Fibroblast of skin of right quadriceps (primary cell): ENCODE results near the gene TCERG1L.

Source experiments
- DNase-seq: peaks from one replicate; pipeline ENCODE4 v3.0.0-alpha.2; 2013

The TCERG1L gene

GRCh38 chr10:131204406-131205152, 106.9 kb downstream of the TCERG1L start:
- DNase-seq: no peak

- DNase-seq: no peak
Observed at GRCh38 chr10:131203456-131204357, 107.8 kb downstream of the TCERG1L start.

GRCh38 chr10:131202990-131203389, 108.5 kb downstream of the TCERG1L start:
- DNase-seq: no peak

GRCh38 chr10:131201741-131202515, 109.6 kb downstream of the TCERG1L start:
- no peak for DNase-seq

- no peak for DNase-seq
Observed at GRCh38 chr10:131200856-131201470, 110.6 kb downstream of the TCERG1L start.

- DNase-seq: no peak
Observed at GRCh38 chr10:131199646-131200045, 111.9 kb downstream of the TCERG1L start.

- DNase-seq: no peak
Observed at GRCh38 chr10:131198843-131199242, 112.7 kb downstream of the TCERG1L start.

- no peak for DNase-seq
Observed at GRCh38 chr10:131198401-131198800, 113.1 kb downstream of the TCERG1L start.

- DNase-seq: no peak
Observed at GRCh38 chr10:131196176-131196885, 115.2 kb downstream of the TCERG1L start.

GRCh38 chr10:131195558-131196159, 115.9 kb downstream of the TCERG1L start:
- DNase-seq: no peak

- no peak for DNase-seq
Observed at GRCh38 chr10:131195116-131195515, 116.4 kb downstream of the TCERG1L start.

- DNase-seq: no peak
Observed at GRCh38 chr10:131193923-131194322, 117.6 kb downstream of the TCERG1L start.

- no peak for DNase-seq
Observed at GRCh38 chr10:131188494-131188893, 123.0 kb downstream of the TCERG1L start.

GRCh38 chr10:131187926-131188325, 123.6 kb downstream of the TCERG1L start:
- no peak for DNase-seq

- no peak for DNase-seq
Observed at GRCh38 chr10:131187274-131187673, 124.2 kb downstream of the TCERG1L start.

GRCh38 chr10:131186547-131187253, 124.8 kb downstream of the TCERG1L start:
- DNase-seq: no peak

GRCh38 chr10:131184503-131184902, 127.0 kb downstream of the TCERG1L start:
- no peak for DNase-seq

- DNase-seq: no peak
Observed at GRCh38 chr10:131183546-131184045, 127.9 kb downstream of the TCERG1L start.

GRCh38 chr10:131181456-131181855, 130.1 kb downstream of the TCERG1L start:
- no peak for DNase-seq

- DNase-seq: no peak
Observed at GRCh38 chr10:131180740-131181415, 130.6 kb downstream of the TCERG1L start.
